Endothelial cell of umbilical vein (primary cell): ENCODE data around the gene ZNF423. TPM values are rescaled to one million over a fixed set of nuclear protein-coding genes. Genes with fewer than 3 reads are reported as not detected.

ENCODE experiments used
- BruUV-seq: library from RNA; stranded (reverse); fragments of 400-500 nt; replicated peaks from 2 replicates; lab custom pipeline; 2021; lab: Mats Ljungman, UMichigan
- CTCF ChIA-PET: fragments of 300-600, 350-600 bp; sonication (Branson Sonifier 250); formaldehyde crosslinking; loops from one replicate; lab custom pipeline; 2021; ENCODE audit warnings: antibody characterized with exemption, inconsistent platforms; lab: Charles Lee
- POLR2A ChIA-PET: fragments of 300-600, 350-600 bp; sonication (Branson Sonifier 250); formaldehyde crosslinking; loops from one replicate; lab custom pipeline; 2021; ENCODE audit warnings: antibody characterized with exemption, inconsistent platforms; lab: Charles Lee
- DNase-seq: peaks from one replicate; pipeline ENCODE4 v3.0.0-alpha.2; 2011; ENCODE audit warnings: low read depth, low spot score
- FAIRE-seq: peaks from 2 replicates; lab custom pipeline; 2011; peaks lifted over from hg19 to GRCh38; lab: Jason Lieb, UNC
- H2AFZ ChIP-seq: 2 replicates; pipeline ENCODE4 v1.6.0; 2012; ENCODE audit warnings: low read depth, low read length, control low read depth, inconsistent platforms
- H3K27ac ChIP-seq: 2 replicates; pipeline ENCODE4 v1.5.1; 2011; ENCODE audit warnings: low read depth, mild to moderate bottlenecking, control low read depth, low read length, moderate library complexity; ENCODE audit not compliant: insufficient read depth
- H3K27me3 ChIP-seq, 2 experiments: 2 replicates each; pipeline versions ENCODE4 v1.6.0 to v1.6.1; 2011; ENCODE audit warnings: low read length in 2 of 2, mixed read lengths in 1 of 2; ENCODE audit not compliant: control insufficient read depth in 2 of 2, insufficient read depth in 2 of 2
- H3K36me3 ChIP-seq, 2 experiments: 2 replicates in 1 of 2; 3 replicates in 1 of 2; pipeline ENCODE4 v1.5.1; 2011; ENCODE audit warnings: low read length in 2 of 2, mild to moderate bottlenecking in 1 of 2, moderate library complexity in 1 of 2; ENCODE audit not compliant: control insufficient read depth in 2 of 2, insufficient read depth in 2 of 2; ENCODE audit errors: extremely low read depth in 1 of 2
- H3K4me1 ChIP-seq: 3 replicates; pipeline ENCODE4 v1.5.1; 2011; ENCODE audit warnings: mild to moderate bottlenecking, low read length; ENCODE audit not compliant: control insufficient read depth, insufficient read depth; ENCODE audit errors: extremely low read depth
- H3K4me2 ChIP-seq: 2 replicates; pipeline ENCODE4 v1.6.1; 2011; ENCODE audit warnings: low read length, control low read depth, mixed read lengths; ENCODE audit not compliant: insufficient read depth
- H3K4me3 ChIP-seq, 3 experiments: fragments of 200-600 bp in 1 of 3; sonication (generic), shearing (Covaris generic) in 1 of 3; replicated peaks in 1 of 3; 2 replicates each; pipeline ENCODE4 v1.5.1; 2011 to 2016; ENCODE audit warnings: control low read depth in 3 of 3, low read length in 3 of 3, mild to moderate bottlenecking in 2 of 3, inconsistent platforms in 1 of 3, low read depth in 1 of 3, moderate library complexity in 1 of 3; ENCODE audit not compliant: insufficient read depth in 1 of 3
- H3K79me2 ChIP-seq: 2 replicates; pipeline ENCODE4 v1.6.0; 2012; ENCODE audit warnings: low read length, inconsistent platforms; ENCODE audit not compliant: control insufficient read depth, insufficient read depth
- H3K9ac ChIP-seq: replicated peaks from 2 replicates; pipeline ENCODE3; 2011; ENCODE audit warnings: low read length, control low read depth; ENCODE audit not compliant: insufficient read depth; ENCODE audit errors: extremely low read depth
- H3K9me1 ChIP-seq: replicated peaks from 3 replicates; pipeline ENCODE4 v1.6.0; 2011; ENCODE audit warnings: mild to moderate bottlenecking, low read length; ENCODE audit not compliant: control insufficient read depth, insufficient read depth; ENCODE audit errors: extremely low read depth
- H3K9me3 ChIP-seq: replicated peaks from 2 replicates; pipeline ENCODE4 v1.5.1; 2012; ENCODE audit warnings: low read length, inconsistent platforms; ENCODE audit not compliant: control insufficient read depth, insufficient read depth
- H4K20me1 ChIP-seq: replicated peaks from 2 replicates; pipeline ENCODE3; 2011; ENCODE audit warnings: mild to moderate bottlenecking, low read length; ENCODE audit not compliant: control insufficient read depth, insufficient read depth; ENCODE audit errors: extremely low read depth
- EZH2 ChIP-seq: IDR thresholded peaks from 2 replicates; pipeline ENCODE4 v1.6.1; 2012; ENCODE audit warnings: borderline replicate concordance, low read depth, mild to moderate bottlenecking, moderate library complexity, low read length, inconsistent platforms; ENCODE audit not compliant: severe bottlenecking
- FOS ChIP-seq: IDR thresholded peaks from 2 replicates; pipeline ENCODE4 v1.6.1; 2011; ENCODE audit warnings: mild to moderate bottlenecking, low read length, moderate library complexity, borderline replicate concordance; ENCODE audit not compliant: insufficient read depth
- GATA2 ChIP-seq: IDR thresholded peaks from 2 replicates; pipeline ENCODE4 v1.7.0; 2011; ENCODE audit warnings: low read depth, mild to moderate bottlenecking, moderate library complexity, mixed read lengths, low read length; ENCODE audit not compliant: insufficient read length, insufficient read depth
- JUN ChIP-seq: IDR thresholded peaks from 2 replicates; pipeline ENCODE4 v1.6.1; 2011; ENCODE audit warnings: borderline replicate concordance, low read depth; ENCODE audit not compliant: insufficient read length, insufficient read depth
- MAX ChIP-seq: IDR thresholded peaks from 2 replicates; pipeline ENCODE4 v1.6.1; 2011; ENCODE audit not compliant: insufficient read depth, insufficient read length
- MYC ChIP-seq: IDR thresholded peaks from one replicate; pipeline ENCODE4 v1.6.1; 2011; ENCODE audit warnings: mild to moderate bottlenecking, low read depth, low read length
- POLR2A ChIP-seq: IDR thresholded peaks from 2 replicates; pipeline ENCODE4 v1.6.1; 2012; ENCODE audit warnings: low read depth, mild to moderate bottlenecking, control low read depth, low read length
- POLR2AphosphoS5 ChIP-seq: IDR thresholded peaks from 2 replicates; pipeline ENCODE4 v1.6.1; 2012; ENCODE audit warnings: low read depth, mild to moderate bottlenecking, control low read depth, low read length, moderate library complexity; ENCODE audit not compliant: insufficient read depth
- dilution Hi-C: fragments of 300-500 bp; cut with MboI; formaldehyde crosslinking; loops from one replicate; pipeline ENCODE4 v1.15.0; 2019; ENCODE audit warnings: low sequenced_read_pairs; ENCODE audit not compliant: extremely low pct_ligation_motif_present
- intact Hi-C: fragments of 100-400 bp; cut with micrococcal nuclease; formaldehyde crosslinking; loops from one replicate; pipeline ENCODE4 v1.10.0; 2022
- polyA plus RNA-seq, 4 experiments: library from polyadenylated mRNA; depleted of rRNA in 3 of 4; stranded (reverse) in 3 of 4; unstranded in 1 of 4; fragments of >200 nt; gene quantifications; 2 replicates each; pipeline versions ENCODE4 v1.2.1 to v1.2.3, GENCODE V29; 2011 to 2012; ENCODE audit warnings: missing spikeins in 1 of 4
- total RNA-seq: library from RNA; stranded (reverse); gene quantifications from 2 replicates; pipeline ENCODE4 v1.2.3, GENCODE V29; 2021
- TF ChIP-seq, protein P1 (sequence below), 2 donors: IDR thresholded peaks; 1 replicate in 1 of 2; 2 replicates in 1 of 2; pipeline ENCODE4 v1.5.1; 2011; ENCODE audit warnings: low read length in 2 of 2, mild to moderate bottlenecking in 2 of 2, moderate library complexity in 2 of 2, control low read depth in 1 of 2, inconsistent platforms in 1 of 2, low read depth in 1 of 2; ENCODE audit not compliant: insufficient read depth in 1 of 2; ENCODE audit errors: extremely low read depth in 1 of 2

The ZNF423 gene
- total and polyA plus RNA-seq, 2 donors (not counting 3 experiments of a cell fraction or from before 2014, with no cell fraction given) = 2.2 to 8.1 TPM

DNA sequence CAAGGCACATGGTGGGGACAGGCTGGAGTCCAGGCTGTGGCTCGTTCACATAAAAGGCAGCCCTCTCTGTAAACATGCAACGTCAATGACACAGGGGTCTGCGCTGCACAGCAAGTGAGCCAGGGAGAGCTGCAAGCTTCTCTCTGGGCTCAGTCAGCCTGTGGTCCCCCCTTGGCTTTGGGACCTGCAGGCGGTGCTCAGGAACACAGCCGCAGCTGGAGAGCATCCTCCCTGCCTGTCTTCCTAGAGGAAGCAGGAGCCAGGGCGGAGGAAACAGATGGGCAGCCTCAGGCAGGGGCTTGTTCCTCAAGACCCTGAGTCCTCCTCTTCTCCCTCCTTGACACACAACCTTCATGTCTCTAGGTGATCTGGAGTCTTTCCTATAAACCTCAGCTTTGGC, 254.3 kb downstream of the ZNF423 start:
- POLR2A ChIA-PET = no interaction called here
- CTCF ChIA-PET = interaction anchor here (0.7 kb wide), 1 partner anchor 9 kb away, joined by 4 read pairs; no protein-coding TSS in a partner anchor
- FAIRE-seq (no peak), DNase-seq (no peak)
- no peaks in the 10 kb centered on the region for H3K9me3 ChIP-seq
- no peak overlapping the region for H2AFZ ChIP-seq
- no peak overlapping the region for H3K27ac ChIP-seq
- H3K9ac ChIP-seq = no peak overlapping the region
- intact Hi-C loops = no loop called here
- dilution Hi-C loops = no loop called here
- TF ChIP-seq GATA2 (no peak), POLR2AphosphoS5 (no peak), FOS (no peak), POLR2A (no peak), MYC (no peak), EZH2 (no peak), MAX (no peak), JUN (no peak)
- TF ChIP-seq, protein P1, sequence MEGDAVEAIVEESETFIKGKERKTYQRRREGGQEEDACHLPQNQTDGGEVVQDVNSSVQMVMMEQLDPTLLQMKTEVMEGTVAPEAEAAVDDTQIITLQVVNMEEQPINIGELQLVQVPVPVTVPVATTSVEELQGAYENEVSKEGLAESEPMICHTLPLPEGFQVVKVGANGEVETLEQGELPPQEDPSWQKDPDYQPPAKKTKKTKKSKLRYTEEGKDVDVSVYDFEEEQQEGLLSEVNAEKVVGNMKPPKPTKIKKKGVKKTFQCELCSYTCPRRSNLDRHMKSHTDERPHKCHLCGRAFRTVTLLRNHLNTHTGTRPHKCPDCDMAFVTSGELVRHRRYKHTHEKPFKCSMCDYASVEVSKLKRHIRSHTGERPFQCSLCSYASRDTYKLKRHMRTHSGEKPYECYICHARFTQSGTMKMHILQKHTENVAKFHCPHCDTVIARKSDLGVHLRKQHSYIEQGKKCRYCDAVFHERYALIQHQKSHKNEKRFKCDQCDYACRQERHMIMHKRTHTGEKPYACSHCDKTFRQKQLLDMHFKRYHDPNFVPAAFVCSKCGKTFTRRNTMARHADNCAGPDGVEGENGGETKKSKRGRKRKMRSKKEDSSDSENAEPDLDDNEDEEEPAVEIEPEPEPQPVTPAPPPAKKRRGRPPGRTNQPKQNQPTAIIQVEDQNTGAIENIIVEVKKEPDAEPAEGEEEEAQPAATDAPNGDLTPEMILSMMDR (IDR thresholded peaks at IDR 0.05; ENCODE audit: extremely low read depth in 1 of 2, insufficient read depth in 1 of 2, low read depth in 1 of 2, low read length in 2 of 2) = no peak
- BruUV-seq = no TSS peak
- H3K36me3 ChIP-seq = no peaks in the 10 kb centered on the region
- H3K9me1 ChIP-seq = no peaks in the 10 kb centered on the region
- no peak overlapping the region for H3K4me2 ChIP-seq
- no peaks in the 10 kb centered on the region for H3K27me3 ChIP-seq
- H3K4me1 ChIP-seq = no peaks in the 10 kb centered on the region
- no peak overlapping the region for H3K4me3 ChIP-seq
- no peaks in the 10 kb centered on the region for H3K79me2 ChIP-seq
- H4K20me1 ChIP-seq = no peaks in the 10 kb centered on the region
